Measurements from ENCODE around the gene TMPRSS3.
A peak's percentile ranks its signal among the peaks of the same experiment; 100 is the strongest.

The TMPRSS3 gene

GRCh38 chr21:42340187-42341050 lies 55.4 kb downstream of the TMPRSS3 start:
- no peak overlapping the region for H3K27ac ChIP-seq
- TF ChIP-seq, protein P1, sequence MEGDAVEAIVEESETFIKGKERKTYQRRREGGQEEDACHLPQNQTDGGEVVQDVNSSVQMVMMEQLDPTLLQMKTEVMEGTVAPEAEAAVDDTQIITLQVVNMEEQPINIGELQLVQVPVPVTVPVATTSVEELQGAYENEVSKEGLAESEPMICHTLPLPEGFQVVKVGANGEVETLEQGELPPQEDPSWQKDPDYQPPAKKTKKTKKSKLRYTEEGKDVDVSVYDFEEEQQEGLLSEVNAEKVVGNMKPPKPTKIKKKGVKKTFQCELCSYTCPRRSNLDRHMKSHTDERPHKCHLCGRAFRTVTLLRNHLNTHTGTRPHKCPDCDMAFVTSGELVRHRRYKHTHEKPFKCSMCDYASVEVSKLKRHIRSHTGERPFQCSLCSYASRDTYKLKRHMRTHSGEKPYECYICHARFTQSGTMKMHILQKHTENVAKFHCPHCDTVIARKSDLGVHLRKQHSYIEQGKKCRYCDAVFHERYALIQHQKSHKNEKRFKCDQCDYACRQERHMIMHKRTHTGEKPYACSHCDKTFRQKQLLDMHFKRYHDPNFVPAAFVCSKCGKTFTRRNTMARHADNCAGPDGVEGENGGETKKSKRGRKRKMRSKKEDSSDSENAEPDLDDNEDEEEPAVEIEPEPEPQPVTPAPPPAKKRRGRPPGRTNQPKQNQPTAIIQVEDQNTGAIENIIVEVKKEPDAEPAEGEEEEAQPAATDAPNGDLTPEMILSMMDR (IDR thresholded peaks at IDR 0.05), result no peak
- no peak for TF ChIP-seq ZFX (IDR thresholded peaks at IDR 0.05; ENCODE audit: borderline replicate concordance)

DNA sequence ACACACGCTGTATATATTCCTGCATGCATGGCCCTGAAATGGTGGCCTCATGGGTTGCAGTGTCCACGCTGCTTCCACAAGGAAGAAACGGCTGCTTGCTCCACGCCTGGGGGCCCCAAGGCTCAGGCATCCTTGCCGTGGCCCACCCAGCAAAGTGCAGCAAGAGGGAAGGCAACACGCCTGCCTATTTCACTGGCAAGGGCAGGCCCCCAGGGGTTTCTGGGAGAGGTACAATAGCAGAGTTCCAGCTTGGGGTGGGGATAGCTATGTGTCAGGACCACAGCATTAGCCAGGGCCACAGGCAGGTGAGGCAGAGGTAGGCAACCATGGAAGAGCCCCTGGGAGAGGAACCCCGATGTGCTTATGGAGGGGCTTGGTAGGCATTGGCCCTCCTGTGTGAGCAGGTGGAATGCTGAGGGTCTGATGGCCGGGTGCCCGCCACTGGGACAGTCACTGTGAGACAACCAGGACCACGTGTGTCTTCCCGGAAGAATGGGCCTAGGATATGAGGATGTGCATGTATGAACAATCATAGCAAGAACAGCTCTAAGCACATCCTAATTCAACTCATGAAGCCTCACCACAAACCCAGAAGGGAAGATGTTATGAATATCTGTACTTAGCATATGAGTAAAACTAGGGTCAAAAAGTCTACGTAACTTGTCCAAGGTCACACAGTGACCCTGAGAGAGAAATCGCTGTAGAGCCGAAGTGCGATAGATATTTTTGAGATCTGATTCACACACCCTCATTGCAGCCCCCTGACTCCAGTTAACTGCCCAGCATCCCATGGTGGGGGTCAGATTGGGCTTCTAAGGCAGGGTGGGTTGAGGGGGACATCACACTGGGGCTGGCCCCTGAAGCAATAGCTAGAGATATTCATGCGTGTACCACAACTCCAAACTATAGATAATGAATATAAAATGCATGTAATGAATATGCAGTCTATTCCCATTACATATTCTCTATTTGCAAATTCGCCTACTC lies 56.8 kb downstream of the TMPRSS3 start:
- no peak for TF ChIP-seq ZFX (IDR thresholded peaks at IDR 0.05; ENCODE audit: borderline replicate concordance)
- TF ChIP-seq, protein P1 (IDR thresholded peaks at IDR 0.05), result no peak
- H3K27ac ChIP-seq, result no peak overlapping the region

GRCh38 chr21:42337830-42338728 lies 57.8 kb downstream of the TMPRSS3 start:
- no peak overlapping the region for H3K27ac ChIP-seq
- TF ChIP-seq, protein P1 (IDR thresholded peaks at IDR 0.05), result peak; percentile 40
- no peak for TF ChIP-seq ZFX (IDR thresholded peaks at IDR 0.05; ENCODE audit: borderline replicate concordance)

DNA sequence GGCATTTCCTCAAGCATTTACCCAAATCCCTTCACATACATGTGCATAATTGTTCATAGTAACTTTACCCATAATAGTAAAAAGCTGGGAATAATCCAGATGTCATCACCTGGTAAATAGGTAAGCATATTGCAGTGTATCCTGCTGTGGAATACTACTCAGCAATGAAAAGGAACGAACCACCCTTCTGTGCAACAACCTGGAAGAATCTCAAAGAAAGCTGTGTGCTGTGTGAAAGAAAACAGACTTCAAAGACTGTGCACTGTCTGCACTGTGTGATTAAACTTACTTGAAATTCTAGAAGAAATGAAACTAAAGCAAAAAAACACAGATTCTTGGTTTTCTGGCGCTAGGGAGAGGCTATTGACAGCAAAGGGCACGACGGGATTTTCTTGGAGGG lies 58.6 kb downstream of the TMPRSS3 start:
- TF ChIP-seq ZFX (IDR thresholded peaks at IDR 0.05; ENCODE audit: borderline replicate concordance), result no peak
- TF ChIP-seq, protein P1 (IDR thresholded peaks at IDR 0.05), result no peak
- no peak overlapping the region for H3K27ac ChIP-seq

DNA sequence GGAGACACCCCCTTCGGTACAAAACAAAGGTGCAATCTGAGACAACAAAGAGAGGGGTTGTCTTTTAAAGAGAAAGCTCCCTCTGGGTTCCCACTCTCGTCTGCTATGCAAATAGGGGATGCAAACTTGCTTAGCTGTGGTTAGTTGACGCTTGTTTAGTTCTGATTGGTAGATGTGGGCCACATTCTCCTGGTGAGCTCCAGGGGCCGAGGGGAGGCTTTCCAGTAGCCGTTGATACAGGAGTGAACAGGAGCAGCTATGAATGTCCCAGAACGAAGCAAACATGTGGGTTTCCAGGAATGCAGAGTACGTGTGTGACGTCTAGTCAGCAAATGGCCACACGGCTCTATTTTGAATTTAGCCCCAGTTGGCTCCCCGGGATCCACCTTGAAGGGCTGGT lies 59.8 kb downstream of the TMPRSS3 start:
- H3K27ac ChIP-seq, result no peak overlapping the region
- TF ChIP-seq ZFX (IDR thresholded peaks at IDR 0.05; ENCODE audit: borderline replicate concordance), result no peak
- TF ChIP-seq, protein P1 (IDR thresholded peaks at IDR 0.05), result no peak

DNA sequence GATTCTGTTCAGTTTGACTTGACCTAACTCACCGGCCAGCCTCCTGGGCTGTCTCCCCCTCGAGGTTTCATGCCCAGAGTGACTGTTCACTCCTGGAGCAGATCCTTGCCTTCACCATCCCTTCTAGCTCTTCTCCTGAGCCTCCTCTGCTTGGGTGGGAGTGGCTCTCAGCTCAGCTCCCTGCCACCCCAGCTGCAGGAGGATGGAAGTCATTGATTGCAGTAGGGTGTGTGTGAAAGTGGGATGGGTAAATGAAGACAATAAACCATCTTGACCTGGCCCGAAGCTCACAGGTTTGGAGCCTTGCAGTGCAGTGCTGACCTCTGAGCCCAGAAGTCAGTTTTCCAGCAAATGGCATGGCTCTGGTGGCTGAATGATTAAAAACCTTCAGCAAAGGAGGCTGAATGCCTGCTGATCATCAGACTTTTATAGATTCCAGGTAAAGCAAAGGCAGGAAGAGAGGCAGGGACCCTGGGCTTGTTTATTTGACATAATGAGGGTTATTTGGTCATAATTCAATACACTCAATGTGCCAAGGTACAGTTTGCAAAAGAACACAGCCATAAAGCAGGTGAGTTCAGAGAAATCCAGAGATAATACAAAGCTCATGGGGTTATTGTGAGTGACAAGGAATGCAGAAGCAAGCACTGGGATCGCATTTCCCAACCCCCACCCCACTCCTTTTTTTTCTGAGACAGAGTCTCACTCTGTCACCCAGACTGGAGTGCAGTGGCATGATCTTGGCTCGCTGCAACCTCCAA lies 63.1 kb downstream of the TMPRSS3 start:
- H3K27ac ChIP-seq, result no peak overlapping the region
- TF ChIP-seq, protein P1 (IDR thresholded peaks at IDR 0.05), result no peak
- no peak for TF ChIP-seq ZFX (IDR thresholded peaks at IDR 0.05; ENCODE audit: borderline replicate concordance)

All from 22Rv1 (cell line).